ENCODE measurements around the gene CALML3.

CALML3 gene

DNA sequence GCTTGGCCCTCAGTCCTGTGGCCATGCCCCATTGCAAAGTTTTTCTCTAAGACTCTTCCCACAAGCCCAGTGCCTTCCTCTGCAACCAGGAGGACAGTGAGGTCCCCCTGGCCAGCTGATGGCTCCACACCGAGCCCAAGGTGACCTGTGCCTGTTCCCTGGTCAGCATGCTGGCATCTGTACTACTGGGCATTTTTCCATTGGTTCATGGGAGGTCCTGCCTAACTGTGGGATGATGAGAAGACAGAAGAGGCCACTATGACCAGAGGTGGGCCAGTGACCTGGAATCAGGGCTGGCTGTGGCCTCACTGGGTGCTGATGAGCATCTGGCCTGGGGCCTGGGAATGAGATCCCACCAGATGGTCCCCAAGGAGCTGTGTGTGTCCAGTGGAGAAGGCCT, 20.2 kb downstream of the CALML3 start:
- DNase-seq = no peak

DNA sequence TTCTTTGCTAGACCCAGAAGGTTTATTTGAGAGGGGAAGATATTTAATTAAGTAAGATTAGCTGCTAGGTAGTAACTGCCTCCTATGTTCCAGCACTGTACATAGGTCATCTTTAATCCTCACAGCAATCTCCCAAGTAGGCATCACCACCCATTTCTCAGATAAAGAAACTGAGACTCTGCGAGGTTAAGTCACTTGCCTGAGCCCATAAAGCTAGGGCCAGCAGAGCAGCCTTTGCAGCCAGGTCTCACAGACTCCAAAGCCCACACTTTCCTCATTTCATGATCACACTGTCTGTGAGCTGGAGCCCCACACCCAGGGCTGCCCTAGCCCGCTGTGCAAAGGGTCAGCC, 20.6 kb downstream of the CALML3 start:
- no peak for DNase-seq

DNA sequence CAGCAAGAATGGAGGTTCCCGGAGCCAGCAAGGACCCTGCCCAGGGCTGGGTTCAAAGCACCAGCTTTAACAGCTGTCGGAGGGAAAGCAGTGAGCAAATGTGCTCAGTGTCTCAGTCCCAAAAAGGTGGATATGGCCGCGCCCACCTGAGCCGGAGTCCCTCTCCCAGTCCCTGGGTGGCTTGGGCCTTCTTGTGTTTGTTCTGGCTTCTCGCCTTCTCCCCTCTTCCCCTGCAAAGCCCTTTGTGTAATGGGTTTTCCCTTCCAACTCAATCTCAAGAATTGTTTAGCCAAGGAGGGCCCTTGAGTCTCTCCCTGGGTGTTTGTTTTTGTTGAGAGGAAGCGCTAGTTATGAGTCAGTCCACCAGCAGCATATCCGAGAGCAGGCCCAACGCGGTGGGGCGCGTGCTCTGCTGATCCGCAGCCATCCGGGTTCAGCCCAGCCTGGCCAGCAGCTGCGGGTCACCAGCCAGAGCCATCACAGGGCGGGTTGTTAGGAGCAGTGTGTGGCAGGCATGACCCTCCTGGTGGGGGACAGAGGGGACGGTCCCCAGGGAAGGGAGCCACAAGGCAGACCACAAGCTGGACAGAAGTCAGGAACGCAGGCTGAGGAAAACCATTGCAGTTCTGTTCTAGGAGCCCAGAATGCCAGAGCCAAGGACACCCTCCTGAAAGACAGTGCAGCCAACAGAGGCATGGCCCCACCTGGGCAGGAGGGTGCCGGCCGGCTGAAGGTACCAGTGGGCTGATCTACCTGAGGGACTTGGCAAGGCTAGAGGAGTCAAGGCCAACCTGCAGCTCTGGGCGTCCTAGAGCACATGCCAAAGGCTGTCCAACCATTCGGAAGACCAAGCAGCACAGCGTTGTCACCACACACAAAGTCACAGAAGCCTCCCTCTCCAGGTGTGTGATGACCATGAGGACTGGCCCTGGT, 21.3 kb downstream of the CALML3 start:
- no peak for DNase-seq

DNA sequence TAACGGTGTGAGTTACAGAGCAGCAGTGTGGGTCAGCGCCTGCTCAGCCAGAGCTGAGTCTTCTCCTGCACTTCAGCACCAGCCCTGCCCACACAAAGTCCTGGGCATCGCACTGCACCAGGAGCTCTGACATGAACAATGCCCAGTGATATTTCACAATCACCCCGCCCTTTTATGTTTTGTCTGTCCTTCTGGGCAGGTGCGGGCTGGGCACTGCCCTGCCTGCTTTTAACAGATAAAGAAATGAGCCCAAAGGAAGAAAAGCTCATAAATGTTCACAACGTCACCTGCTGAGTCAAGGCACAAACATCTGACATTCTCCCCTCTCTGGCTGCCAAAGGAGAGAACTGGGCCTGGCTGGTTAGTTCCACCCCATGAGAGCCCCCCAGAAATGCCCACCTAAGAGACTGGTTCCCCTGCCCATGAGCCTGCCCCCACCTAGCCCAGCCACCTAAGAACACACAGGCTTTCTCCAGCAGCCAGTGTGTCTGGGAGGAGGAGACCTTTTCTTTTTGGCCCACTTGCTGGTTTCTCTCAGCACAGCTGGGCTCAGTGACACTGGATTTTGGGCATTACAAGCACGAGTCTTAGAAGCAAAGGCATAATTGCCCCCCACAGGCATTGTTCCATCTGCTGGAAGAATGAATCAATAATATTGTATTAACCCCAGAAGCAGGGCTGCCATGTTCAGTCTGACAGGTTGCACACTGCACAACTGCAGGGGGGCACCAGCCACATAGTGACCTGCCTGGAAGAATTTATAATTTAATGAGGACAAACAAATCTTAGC, 22.3 kb downstream of the CALML3 start:
- DNase-seq = no peak

DNA sequence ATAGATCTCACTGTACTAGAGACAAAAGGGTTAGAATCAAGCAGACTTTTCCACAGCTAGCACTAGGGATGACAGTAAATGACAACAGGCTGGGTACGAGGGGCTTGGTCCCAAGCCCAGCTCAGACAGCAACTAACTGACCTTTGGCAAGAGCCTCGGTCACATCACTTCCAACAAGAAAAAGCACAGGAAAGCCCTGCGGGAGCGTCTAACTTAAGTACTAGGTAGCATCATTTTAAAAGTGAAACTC, 22.8 kb downstream of the CALML3 start:
- DNase-seq = no peak

DNA sequence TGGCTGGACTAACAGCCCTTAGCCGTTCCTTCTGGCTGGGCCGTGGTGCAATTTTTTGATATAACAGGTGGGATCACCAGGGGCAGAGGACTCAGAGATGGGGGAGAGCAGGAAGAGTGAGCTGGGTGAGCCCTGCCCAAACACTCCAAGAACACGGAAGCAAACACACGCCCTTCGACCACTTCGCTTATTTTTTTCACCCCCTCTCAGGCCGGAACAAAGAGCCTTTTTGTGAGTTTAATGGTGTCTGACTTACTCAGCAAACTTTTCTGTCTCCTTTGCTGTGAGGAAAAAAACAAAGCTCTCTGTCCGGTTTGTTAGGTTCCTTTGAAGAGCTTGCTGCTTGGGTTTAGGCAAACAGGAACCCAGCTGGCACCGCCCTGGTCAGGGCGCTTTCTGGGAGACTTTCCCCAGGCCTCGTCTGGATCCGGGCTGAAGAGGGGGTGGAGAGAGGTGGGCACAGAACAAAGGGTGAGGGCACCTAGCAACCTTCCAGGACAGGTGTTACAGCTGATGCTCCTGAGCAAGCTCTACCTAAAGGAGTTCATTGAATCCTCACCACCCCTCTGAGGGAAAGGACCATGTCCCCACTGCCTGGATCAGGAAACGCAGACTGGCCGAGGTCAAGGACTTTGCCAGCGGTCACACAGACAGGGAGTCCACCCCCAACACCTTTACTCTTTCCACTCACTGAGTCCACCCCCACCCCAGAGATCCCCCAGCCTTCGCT, 23.3 kb downstream of the CALML3 start:
- no peak for DNase-seq

DNA sequence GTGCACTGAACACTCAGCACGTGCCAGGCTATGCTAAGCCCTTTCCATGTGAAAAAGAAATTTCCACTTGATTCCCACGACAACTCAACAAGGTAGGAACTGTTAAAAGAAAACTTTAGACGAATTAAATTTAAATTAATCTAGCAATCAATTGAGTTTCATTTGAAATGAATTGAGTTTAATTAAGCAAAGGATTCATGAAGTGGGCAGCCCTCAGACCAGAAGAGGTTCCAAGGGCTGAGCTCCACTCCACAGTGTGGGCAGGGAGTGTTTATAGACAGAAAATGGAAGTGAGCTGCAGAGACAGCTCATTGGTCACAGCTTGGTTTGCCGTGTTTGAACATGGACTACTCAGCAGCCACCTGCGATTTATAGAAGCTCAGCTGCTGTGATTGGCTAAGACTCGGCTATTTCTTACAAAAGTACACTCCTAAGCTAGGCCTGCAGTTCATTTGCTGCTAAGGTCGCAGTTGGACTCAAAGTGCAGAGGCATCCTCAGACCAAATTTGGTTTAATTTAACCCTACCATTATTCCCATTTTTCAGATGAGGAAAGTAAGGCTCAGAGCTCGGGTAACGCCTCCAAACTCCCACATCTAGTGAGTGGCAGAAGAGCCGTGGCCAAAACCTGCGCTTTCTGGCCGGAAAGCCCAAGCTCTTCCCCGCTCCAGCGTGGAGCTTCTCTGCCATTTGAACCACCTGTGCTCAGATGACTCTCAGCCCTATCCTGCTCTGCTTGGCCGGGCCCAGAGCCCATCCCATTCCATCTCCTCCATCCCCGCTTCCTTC, 24.9 kb downstream of the CALML3 start:
- DNase-seq = no peak

DNA sequence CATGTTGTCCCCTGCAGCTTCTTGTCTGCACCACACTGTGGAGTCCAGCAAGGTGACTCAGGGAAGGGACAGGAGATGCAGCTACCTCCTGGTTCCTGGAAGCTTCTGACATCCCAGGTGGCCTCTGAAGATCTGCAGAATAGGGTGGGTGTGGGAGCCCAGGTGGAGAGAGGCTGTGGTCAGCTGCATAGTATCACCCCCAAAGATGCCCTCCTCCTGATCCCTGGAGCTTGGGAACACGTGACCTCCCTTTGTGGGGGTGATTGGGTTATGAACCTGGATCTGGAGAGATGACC, 25.4 kb downstream of the CALML3 start:
- DNase-seq = no peak

DNA sequence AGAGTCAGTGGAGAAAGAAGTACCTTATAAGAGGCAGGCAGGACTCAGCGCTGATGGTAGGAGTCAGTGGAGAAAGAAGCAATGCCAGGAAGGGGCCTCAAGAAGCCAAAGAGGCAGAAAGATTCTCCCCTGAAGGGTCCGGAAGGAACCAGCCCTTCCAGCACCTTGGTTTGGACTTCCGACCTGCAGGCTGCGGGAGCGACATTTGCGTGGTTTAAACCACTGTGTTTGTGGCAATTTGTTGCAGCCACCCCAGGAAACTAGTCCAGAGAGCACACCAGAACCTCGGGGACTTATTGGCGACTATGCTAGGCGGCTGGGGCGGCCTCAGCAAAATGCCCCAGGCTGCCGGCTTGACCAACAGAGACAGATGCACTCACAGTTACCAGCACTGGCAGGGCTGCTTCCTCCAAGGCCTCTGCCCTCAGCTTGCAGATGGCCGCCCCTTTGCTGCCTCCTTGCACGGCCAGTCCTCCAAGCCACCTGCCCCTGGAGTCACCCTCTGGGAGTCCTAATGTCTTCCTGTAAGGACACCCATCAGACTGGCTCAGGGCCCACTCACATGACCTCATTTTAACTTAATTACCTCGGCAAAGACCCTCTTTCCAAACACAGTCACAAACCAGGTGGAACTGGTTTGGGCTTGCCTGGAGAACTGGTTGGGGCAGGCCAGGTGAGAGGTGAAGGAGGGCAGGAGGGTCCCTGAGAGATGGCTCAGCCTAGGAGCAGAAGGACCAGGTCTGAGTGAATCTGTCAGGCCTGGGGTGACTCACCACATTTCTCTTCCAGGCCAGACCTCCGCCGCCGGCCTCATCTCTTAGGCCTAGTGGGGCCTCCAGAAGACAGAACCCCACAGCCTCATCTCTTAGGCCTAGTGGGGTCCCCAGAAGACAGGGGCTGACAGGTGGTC, 26.1 kb downstream of the CALML3 start:
- DNase-seq = no peak

DNA sequence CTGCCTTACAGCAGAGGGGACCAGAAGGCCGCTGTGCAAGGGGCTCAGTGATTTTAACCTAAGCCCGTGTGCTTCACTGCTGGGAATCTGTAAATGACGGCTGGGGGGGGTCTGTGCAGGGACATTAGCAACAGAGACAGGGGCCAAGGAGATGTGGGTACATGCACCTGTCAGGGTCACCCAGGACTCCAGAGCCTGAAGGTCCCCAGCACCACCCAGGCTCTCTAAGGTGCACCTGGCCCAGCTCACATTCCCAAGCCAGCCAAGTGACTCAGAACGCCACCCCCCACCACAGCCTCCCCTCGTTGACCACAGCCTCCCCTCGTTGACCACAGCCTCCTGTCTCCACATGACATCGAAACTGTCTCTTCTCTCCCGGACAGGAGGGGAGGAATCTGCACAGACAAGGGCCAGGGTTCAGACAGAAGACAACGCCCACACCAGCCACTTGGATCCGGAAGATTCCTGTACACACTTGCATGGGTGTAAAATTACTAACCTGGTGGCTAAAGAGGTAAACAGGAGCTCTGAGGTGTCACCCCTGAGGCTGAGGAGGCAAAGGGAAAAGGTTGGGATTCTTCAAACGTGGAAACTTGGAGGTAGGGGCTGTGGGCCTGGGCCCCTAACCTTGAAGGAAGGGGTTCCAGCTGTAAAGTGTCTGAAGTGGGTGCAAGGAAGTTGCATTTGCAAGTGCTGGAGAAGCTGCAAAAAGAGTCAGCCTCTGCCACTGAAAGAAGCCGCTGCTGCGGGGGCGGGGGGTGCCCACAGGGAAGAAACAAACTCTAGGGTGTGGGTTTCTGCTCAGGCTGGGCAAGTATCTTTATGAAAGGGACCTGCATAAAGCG, 27.0 kb downstream of the CALML3 start:
- no peak for DNase-seq

DNA sequence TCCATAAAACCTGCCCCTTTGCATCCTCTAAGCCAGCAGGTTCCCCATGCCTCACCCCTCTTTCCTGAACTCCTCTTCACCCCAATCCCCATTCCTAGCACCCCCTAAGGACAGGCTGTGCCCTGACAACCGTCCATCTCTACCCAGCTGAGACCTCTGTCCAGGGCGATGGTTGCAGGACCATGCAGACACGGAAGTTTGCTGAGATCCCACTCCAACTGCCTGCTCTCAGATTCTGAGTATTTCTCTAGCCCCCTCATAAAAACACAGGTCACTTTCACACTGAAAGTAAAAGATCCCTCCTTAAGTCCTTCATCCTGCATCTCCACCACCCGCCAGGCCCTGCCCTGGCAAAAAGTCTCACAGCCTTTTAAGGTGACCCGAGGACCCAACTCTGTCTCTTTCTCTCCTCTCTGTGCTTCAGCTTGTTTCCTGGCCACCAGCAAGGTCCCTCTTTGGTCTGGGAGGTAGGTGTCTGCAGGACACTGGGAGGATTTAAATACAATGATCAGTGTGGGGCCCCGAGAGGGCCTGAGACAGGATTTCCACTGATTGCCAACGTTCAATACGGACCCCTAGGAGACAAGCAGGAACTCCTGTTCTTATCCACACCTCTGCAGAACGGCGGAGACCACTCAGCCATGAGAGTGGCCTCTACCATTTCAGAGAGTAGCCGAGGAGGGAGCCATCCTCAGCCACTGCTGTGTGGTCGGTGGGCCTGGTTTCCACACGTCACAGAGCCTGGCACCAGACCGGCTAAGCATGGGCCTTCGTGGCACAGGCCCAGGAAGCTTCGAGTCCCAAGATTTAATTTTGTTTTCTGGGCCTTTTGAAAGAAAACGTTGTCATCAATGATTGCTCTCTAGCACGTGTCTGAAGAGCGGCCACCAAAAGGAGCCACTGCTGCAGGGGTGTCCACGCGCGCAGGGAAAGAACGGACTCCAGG, 27.9 kb downstream of the CALML3 start:
- no peak for DNase-seq

DNA sequence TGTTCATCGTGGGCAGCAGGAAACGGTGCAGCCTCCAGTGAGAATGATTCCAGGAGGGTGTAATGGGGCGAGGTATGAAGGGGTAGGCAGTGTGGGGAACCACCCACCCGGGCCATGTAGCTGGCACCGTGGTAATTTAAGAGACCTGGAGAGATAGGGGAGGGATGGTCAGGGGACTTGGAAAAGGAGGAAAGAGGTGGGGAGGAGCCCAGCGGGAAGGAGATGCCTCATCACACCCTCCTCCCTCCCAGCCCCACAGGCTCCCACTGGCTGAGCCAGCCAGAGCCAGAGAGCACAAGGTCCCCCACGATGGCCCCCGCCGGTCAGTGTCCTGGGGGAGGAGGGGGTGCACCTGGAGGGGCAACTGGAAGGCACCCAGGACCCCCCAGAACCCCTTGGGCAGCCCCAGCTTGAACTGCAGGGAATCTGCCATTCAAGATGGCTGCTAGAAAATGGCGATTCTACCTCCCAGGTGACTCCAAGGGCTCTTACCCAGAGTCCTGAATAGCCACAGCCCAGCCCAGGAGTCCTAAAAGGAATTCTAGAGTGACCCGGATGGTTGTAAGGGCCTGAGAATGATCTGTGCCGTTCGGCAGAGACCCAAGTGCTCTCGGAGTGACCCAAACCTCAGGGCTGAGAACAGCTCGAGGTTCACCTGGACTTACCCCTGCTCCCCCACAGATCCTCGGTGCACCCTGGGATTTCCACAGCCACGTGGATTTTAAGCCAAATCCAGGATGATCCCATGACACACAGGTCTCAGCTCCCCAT, 28.8 kb downstream of the CALML3 start:
- no peak for DNase-seq

DNA sequence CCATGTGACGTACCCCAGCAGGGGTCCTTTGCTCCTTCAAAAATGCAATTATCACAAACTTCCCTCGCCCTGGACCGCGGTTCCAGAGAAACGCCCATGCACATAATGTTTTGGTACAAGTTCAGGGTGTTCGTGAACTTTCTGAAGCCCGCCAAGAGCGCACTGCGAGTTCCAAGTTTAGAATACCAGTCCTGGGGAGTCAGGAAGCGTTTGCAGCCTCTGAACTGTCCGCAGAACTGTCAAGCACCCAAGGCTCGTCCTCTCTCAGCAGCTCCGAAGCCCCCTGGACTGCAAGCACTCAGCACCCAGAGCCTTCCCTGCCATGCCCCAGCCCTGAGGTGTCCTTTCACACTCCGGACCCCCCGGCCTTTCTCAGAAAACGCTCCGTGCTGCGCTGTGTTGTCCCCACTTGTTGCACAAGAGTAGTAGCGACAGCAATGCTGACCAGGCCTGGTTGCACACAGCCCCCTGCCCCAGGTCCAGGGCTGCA, 30.3 kb downstream of the CALML3 start:
- no peak for DNase-seq

DNA sequence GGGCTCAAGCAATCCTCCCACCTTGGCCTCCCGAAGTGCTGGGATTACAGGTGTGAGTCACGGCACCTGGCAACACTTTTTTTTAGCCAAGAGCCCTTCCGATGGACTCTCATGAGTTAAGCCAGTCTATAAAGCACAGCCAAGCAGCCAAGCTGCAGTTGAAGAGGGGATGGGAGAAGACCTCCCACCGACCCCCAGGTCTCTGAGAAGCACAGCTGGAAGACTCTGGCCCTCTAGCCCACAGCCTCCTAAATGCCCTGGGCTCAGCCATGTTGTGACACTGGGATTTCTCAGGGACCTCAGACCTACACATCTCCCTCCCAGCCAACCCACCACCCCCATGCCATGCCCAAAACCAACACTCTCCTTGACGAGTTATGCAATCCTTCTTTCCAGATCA, 31.1 kb downstream of the CALML3 start:
- DNase-seq = no peak

DNA sequence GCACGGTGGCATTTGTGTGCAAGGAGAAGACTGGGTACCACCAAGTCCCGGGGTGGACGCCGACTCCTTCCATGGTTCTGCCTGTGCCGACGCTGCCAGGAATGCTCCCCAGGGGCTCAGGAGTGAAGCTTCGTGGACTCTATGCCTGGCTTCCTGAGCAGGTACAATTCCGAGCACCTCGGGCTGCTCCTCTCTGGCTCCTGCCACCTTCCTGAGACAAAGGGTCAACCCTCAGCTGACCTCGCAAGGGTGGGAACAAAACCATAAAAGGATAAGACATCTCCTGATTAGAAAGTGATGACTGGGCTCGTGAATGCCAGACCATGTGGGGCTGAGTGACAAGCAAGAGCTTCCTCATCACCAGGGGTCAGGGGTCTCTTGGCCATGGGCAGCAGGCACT, 31.8 kb downstream of the CALML3 start:
- DNase-seq = no peak

DNA sequence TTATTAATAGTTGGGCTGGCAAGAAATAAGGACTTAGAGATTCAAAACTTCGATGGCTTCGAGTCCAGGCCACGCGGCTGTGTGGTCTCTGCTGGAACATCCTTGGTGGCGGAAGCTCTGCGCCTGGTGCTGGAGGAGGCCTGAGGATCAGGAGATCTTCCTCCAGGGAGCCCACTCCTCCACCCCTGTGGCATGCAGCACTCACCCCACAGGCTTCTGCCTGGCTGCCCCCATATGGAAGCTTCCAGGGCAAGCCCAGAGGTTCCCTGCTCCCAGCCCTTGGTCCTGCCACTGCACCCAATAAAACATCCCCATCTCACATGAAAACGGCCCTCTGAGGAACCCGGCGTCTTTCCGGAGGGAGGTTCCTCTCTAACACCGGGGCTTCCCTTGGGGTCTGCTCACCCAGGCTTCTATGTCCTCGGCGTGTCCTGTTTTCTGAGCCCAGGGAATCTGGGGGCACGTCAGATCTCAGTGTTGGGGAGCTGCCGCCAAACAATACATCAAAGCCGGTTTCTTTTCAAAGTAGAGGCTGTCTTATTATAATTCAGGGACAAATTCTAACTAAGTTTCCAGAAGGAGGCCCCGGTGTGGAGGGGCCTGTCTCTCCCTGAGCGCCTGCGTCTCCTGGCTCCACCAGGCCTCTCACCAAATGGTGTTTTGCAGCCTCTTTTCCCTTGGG, 32.4 kb downstream of the CALML3 start:
- no peak for DNase-seq

DNA sequence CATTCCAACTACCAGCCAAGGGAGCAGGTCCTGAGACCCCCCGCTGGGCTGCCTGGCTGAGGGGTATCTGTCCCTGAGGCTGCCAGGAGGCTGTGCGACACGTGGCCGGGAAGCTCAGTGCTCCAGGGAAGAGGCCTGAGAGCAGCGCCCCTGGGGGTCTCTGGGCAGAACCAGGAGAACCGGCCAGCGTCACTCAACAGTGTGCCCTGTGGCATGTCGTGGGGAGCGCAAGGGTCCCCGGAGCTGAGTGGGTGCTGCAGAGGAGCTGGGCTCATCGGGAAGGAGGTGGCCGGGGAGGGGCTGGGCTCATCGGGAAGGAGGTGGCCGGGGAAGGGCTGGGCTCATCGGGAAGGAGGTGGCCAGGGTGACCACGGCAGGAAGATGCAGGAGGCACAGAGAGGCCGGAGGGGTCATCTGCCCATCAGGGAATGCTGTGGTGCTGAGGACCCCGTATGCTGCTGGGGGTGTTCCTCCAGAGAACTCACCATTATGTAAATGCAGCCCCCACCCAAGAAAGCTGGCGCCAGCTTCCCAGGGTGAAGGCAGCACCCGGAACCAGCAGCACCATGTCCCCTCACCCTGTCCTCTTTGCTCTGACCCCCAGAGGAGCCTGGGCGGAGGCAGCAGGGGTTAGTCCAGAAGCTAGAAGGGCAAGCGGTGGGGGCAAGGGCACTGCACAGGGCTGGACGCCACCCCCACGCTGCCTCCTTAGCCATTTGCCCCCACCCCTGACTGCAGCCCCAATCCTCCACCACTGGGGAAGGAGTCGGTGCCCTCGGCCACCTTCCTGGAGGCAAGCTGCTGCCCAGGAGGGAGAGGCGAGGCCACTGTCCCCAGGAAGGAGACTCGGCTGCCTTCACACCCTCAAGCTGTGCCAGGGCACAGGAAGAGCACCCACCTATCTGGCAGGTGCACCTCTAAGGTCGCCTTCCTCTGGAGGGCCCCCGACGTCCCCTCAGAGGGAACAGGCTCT, 33.3 kb downstream of the CALML3 start:
- no peak for DNase-seq

All from NCI-H2171 (cell line).